Measurements from ENCODE around the gene CEACAM5. TPM values are rescaled to one million over a fixed set of nuclear protein-coding genes. Genes with fewer than 3 reads are reported as not detected.
A peak's percentile ranks its signal among the peaks of the same experiment; 100 is the strongest.

Gene CEACAM5
- total RNA-seq, 4 donors from 2014 or later: 95.5 to 1,964 (median 1,677) TPM

DNA sequence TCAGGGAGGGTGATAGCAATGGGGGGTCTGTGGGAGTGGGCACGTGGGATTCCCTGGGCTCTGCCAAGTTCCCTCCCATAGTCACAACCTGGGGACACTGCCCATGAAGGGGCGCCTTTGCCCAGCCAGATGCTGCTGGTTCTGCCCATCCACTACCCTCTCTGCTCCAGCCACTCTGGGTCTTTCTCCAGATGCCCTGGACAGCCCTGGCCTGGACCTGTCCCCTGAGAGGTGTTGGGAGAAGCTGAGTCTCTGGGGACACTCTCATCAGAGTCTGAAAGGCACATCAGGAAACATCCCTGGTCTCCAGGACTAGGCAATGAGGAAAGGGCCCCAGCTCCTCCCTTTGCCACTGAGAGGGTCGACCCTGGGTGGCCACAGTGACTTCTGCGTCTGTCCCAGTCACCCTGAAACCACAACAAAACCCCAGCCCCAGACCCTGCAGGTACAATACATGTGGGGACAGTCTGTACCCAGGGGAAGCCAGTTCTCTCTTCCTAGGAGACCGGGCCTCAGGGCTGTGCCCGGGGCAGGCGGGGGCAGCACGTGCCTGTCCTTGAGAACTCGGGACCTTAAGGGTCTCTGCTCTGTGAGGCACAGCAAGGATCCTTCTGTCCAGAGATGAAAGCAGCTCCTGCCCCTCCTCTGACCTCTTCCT lies 11.1 kb upstream of the CEACAM5 start:
- intact Hi-C loops (cut with DNase I; ENCODE audit: low total_unique reads): no loop called here
- in situ Hi-C loops (cut with MboI; ENCODE audit: low pct_ligation_motif_present in 1 of 4, low pct_unique_long_range_greater_than_20kb in 1 of 4, low sequenced_read_pairs in 3 of 4): no loop called here
- TF ChIP-seq POLR2A (IDR thresholded peaks at IDR 0.05) (no peak), POLR2AphosphoS5 (IDR thresholded peaks at IDR 0.05) (no peak)
- no peaks in the 10 kb centered on the region for H3K9me3 ChIP-seq
- peaks cover 0 to 29% (median 15%) of the 10 kb centered on the region in 4 donors for H3K4me1 ChIP-seq
- peak; percentile 6 for DNase-seq
- H3K27ac ChIP-seq: peak overlapping the region in 3 of 4 donors; percentile 78 to 84 (median 81)
- H3K27me3 ChIP-seq: no peaks in the 10 kb centered on the region
- 70% methylated on average over 9 of the region's 9 CpGs; no CpG with 5 or more reads in 1 of the 2 donors for WGBS, 2 donors (ENCODE audit: low coverage in 1 of 2)
- no peaks in the 10 kb centered on the region for H3K36me3 ChIP-seq
- no peak overlapping the region for H3K4me3 ChIP-seq

DNA sequence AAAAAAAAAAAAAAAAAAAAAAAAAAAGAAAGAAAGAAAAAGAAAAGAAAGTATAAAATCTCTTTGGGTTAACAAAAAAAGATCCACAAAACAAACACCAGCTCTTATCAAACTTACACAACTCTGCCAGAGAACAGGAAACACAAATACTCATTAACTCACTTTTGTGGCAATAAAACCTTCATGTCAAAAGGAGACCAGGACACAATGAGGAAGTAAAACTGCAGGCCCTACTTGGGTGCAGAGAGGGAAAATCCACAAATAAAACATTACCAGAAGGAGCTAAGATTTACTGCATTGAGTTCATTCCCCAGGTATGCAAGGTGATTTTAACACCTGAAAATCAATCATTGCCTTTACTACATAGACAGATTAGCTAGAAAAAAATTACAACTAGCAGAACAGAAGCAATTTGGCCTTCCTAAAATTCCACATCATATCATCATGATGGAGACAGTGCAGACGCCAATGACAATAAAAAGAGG lies 9.6 kb upstream of the CEACAM5 start:
- in situ Hi-C loops (cut with MboI; ENCODE audit: low pct_ligation_motif_present in 1 of 4, low pct_unique_long_range_greater_than_20kb in 1 of 4, low sequenced_read_pairs in 3 of 4): no loop called here
- Histone ChIP-seq H3K4me3 (no peak overlapping the region), H3K36me3 (no peaks in the 10 kb centered on the region), H3K9me3 (no peaks in the 10 kb centered on the region), H3K27ac (peak overlapping the region; percentile 78 to 84 (median 81)), H3K4me1 (peaks cover 0 to 29% (median 15%) of the 10 kb centered on the region in 4 donors), H3K27me3 (no peaks in the 10 kb centered on the region)
- TF ChIP-seq POLR2AphosphoS5 (IDR thresholded peaks at IDR 0.05): peak in 1 of 3 donors; percentile 56
- TF ChIP-seq EP300 (IDR thresholded peaks at IDR 0.05; ENCODE audit: low read depth): no peak
- TF ChIP-seq CTCF (IDR thresholded peaks at IDR 0.05): no peak
- peak; percentile 19 for DNase-seq
- intact Hi-C loops (cut with DNase I; ENCODE audit: low total_unique reads): no loop called here
- 31% methylated on average over 1 of the region's 1 CpG; no CpG with 5 or more reads in 1 of the 2 donors for WGBS, 2 donors (ENCODE audit: low coverage in 1 of 2)

DNA sequence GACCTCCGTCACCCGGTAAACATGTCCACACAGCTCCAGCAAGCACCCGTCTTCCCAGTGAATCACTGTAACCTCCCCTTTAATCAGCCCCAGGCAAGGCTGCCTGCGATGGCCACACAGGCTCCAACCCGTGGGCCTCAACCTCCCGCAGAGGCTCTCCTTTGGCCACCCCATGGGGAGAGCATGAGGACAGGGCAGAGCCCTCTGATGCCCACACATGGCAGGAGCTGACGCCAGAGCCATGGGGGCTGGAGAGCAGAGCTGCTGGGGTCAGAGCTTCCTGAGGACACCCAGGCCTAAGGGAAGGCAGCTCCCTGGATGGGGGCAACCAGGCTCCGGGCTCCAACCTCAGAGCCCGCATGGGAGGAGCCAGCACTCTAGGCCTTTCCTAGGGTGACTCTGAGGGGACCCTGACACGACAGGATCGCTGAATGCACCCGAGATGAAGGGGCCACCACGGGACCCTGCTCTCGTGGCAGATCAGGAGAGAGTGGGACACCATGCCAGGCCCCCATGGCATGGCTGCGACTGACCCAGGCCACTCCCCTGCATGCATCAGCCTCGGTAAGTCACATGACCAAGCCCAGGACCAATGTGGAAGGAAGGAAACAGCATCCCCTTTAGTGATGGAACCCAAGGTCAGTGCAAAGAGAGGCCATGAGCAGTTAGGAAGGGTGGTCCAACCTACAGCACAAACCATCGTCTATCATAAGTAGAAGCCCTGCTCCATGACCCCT lies 9.0 kb upstream of the CEACAM5 start:
- H3K27ac ChIP-seq: peak overlapping the region; percentile 78 to 84 (median 81)
- intact Hi-C loops (cut with DNase I; ENCODE audit: low total_unique reads): no loop called here
- in situ Hi-C loops (cut with MboI; ENCODE audit: low pct_ligation_motif_present in 1 of 4, low pct_unique_long_range_greater_than_20kb in 1 of 4, low sequenced_read_pairs in 3 of 4): no loop called here
- no peaks in the 10 kb centered on the region for H3K9me3 ChIP-seq
- no peaks in the 10 kb centered on the region for H3K36me3 ChIP-seq
- no peak overlapping the region for H3K4me3 ChIP-seq
- DNase-seq: peak; percentile 36
- TF ChIP-seq POLR2AphosphoS5 (IDR thresholded peaks at IDR 0.05) (no peak), CTCF (IDR thresholded peaks at IDR 0.05) (no peak), EP300 (IDR thresholded peaks at IDR 0.05; ENCODE audit: low read depth) (no peak), POLR2A (IDR thresholded peaks at IDR 0.05) (no peak)
- WGBS, 2 donors (ENCODE audit: low coverage in 1 of 2): 61% methylated on average over 17 of the region's 17 CpGs; no CpG with 5 or more reads in 1 of the 2 donors
- no peaks in the 10 kb centered on the region for H3K27me3 ChIP-seq
- H3K4me1 ChIP-seq: peaks cover 0 to 29% (median 15%) of the 10 kb centered on the region in 4 donors

DNA sequence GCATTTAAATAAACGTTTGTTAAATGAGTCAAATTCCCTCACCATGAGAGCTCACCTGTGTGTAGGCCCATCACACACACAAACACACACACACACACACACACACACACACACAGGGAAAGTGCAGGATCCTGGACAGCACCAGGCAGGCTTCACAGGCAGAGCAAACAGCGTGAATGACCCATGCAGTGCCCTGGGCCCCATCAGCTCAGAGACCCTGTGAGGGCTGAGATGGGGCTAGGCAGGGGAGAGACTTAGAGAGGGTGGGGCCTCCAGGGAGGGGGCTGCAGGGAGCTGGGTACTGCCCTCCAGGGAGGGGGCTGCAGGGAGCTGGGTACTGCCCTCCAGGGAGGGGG lies 8.5 kb upstream of the CEACAM5 start:
- Histone ChIP-seq H3K27me3 (no peaks in the 10 kb centered on the region), H3K27ac (peak overlapping the region in 3 of 4 donors; percentile 81 to 84 (median 81)), H3K4me3 (no peak overlapping the region), H3K9me3 (no peaks in the 10 kb centered on the region), H3K36me3 (no peaks in the 10 kb centered on the region), H3K4me1 (peaks cover 0 to 29% (median 15%) of the 10 kb centered on the region in 4 donors)
- 44% methylated on average over 2 of the region's 2 CpGs; no CpG with 5 or more reads in 1 of the 2 donors for WGBS, 2 donors (ENCODE audit: low coverage in 1 of 2)
- DNase-seq: peak; percentile 11
- in situ Hi-C loops (cut with MboI; ENCODE audit: low pct_ligation_motif_present in 1 of 4, low pct_unique_long_range_greater_than_20kb in 1 of 4, low sequenced_read_pairs in 3 of 4): no loop called here
- intact Hi-C loops (cut with DNase I; ENCODE audit: low total_unique reads): no loop called here
- no peak for TF ChIP-seq POLR2A (IDR thresholded peaks at IDR 0.05)

Data from transverse colon (tissue), 4 donors.